HG03571 (cell line): Measurements from ENCODE around the gene HERC2.

Experiments
- ATAC-seq: cut with Tn5 transposase; IDR thresholded peaks from one replicate; pipeline ENCODE4 v1.9.1; 2021; ENCODE audit not compliant: unreplicated experiment

HERC2 gene

GRCh38 chr15:28079313-28079969 lies 242.5 kb downstream of the HERC2 start:
- ATAC-seq = no peak

GRCh38 chr15:28078191-28078719 lies 243.7 kb downstream of the HERC2 start:
- ATAC-seq = no peak

GRCh38 chr15:28075573-28075972 lies 246.4 kb downstream of the HERC2 start:
- ATAC-seq = no peak

- no peak for ATAC-seq
Observed at GRCh38 chr15:28068930-28069329, 253.0 kb downstream of the HERC2 start.

- no peak for ATAC-seq
Observed at GRCh38 chr15:28066231-28066630, 255.7 kb downstream of the HERC2 start.
